ENCODE results near the gene CIART.
"Not testable (repeated sequence)": the region's sequence is repeated elsewhere in the genome, so short reads cannot be mapped to it uniquely, and the experiment has no call there.

The CIART gene

DNA sequence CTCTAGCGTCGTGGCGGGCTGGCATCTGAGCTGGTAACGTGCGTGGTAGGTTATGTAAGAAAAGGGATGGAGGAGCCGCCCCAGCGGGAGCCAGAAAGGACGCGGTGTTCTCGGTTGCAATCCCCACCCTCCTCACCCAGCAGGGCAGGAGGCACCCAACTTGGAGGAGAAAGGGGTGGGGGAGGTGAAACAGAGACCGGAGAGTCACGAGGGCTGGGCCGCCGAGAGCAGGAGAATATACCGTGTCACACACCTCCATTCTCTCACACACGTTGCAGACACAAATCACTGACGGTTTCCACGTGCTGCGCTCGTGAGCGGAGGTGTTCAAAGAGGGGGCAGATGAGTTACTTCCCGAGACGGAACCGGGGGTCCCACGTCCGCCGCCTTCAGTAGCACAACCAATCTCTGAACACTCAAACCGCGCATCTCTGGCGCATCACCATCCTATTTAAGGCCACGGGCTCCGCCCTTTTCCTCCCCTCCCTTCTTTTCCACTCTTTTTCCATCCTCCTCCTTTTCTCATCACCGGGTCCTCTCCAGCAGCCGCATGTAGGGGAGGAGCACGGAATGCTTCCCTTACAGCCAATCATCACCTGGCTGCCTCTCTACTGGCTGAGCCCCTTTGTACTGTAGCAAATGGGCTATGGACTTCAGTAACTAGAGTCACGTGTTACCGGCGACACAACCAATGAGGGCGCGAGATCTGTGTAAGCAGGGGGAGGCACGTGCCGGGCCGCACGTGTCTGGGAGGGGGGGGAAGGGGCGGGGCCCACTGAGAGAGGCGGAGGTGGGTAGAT, at the start of gene CIART:
CIART (plus strand) TSS at position 797 of the 800 bp plus-strand sequence. CDS start 714 bp downstream, outside the sequence.
- peak; percentile 99 for DNase-seq (ENCODE audit: low read depth)

- not testable (repeated sequence) for DNase-seq (ENCODE audit: low read depth)
These were observed 49.4 kb upstream of the CIART start for GRCh38 chr1:150232921-150233320.

DNA sequence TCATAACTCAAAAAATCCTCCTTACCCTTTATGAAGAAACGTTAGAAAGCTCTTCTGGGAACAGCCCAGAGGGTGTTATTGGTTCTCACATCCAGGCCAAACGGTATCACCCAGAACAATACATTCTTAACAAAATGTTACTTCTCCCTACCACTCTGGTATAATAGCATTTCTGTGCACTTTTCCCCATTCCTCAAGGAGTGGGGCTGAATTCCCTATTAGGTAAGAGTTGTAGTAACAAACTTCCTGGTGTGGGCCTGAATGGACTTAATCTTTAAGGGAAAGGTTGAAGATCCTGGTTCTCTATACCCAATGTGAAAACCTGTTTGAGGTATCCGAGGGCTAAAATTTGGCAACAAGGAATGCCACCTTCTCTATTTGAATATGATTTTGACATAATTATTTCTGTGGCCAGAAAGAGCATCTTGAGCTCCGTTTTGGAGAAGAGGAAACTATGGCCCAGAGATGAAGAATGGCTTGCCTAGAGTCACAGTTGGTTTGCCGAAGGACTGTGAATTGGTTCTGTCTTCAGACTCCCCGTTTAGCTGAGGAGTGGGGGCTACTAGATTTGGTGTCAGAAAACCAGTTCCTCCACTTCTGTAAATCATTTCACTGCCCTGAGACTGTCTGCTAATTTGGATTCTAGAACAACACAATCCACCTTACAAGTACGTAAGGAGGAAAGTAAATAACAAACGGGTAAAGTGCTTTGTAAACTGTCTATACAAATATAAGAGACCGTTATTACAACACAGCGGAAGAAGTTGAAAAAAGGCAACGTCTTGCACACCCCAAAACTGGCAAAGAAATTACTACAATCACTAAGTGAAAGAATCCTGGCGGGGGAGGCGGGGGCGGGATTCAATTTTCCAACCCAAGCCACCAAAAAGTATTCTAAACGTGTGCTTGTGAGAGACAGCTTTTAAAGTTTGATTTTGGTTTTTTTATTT, 48.7 kb upstream of the CIART start:
- DNase-seq (ENCODE audit: low read depth): no peak

DNA sequence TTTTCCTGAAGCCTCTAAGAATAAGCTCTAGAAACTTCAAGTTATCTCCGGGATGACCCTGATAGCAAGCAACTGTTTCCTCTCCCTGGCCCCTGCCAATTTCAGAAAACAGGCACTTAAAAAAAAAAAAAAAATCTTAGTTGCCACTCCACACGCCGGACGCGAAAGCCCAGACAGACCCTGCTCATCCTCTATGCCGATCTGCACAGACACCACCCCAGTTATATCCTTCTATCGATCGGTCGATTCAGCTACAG, 48.1 kb upstream of the CIART start:
- no peak for DNase-seq (ENCODE audit: low read depth)

DNA sequence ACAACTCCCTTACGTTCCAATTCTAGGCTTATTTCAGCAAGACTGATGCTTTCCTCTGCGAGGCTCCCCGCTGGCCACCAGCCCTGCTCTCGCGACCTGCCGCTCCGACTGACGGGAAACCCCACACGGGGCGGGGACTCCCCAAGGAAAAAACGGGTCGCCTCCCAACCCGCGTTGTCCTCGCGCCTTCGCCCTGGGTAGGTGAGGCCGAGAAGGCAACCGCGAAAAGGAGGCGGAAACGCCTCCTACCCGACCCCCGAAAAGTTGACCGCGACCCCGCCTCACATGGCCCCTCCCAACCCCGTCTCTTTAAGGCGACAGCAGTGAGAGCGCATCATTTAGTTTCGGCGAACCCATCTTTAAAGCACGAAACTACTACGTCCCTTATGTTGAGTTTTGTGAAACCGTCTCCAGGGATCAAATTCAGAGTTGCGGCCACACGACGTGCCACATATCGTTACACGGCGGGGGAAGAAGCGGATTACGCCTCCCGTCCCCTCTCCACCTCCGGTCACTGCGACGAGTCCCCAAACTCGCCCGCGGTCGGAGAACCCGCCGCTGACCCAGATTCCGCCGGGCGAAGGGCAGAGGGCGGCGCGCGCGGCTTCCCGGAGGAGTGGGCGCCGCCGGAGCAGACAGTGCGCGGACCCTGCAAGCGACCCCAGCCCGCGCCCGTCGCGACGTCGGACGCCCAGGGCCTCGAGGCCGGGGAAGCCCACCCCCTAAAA, 47.6 kb upstream of the CIART start:
- peak; percentile 40 for DNase-seq (ENCODE audit: low read depth)

GRCh38 chr1:150235294-150235851, 47.0 kb upstream of the CIART start:
- DNase-seq (ENCODE audit: low read depth): no peak

GRCh38 chr1:150235852-150236613, 46.3 kb upstream of the CIART start, which contains the start of gene ANP32E:
Gene ANP32E, minus strand, starts transcription at chr1:150236112. Its CDS starts 326 bp downstream, at chr1:150235786.
- peak; percentile 98 for DNase-seq (ENCODE audit: low read depth)

DNA sequence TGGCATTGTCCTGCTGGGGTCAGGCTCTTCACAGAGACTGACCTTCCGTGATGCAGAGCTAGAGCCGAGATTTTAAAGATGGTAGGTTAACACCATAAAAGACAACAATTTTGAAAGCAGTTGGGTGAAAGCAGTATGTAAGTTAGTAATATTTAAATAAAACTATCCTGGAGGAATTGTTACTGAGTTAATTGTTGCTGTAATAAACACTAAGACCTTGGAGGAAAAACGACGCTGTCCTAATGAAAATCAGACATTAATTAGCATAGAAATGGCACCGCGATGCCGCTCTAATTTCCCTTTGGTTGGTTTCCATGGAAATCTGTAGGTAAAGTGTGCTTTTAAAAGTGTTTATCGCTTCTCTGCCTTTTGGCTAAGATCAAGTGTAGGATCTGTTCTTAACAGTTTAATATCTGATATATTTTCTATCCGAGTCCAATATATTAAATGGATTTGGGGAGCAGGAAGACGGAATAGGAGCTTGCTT, 45.7 kb upstream of the CIART start:
- DNase-seq (ENCODE audit: low read depth): no peak

GRCh38 chr1:150237176-150237575, 45.2 kb upstream of the CIART start:
- DNase-seq (ENCODE audit: low read depth): not testable (repeated sequence)

- DNase-seq (ENCODE audit: low read depth): no peak
These were observed 44.6 kb upstream of the CIART start for GRCh38 chr1:150237746-150238145.

GRCh38 chr1:150243003-150243402, 39.4 kb upstream of the CIART start:
- DNase-seq (ENCODE audit: low read depth): no peak

GRCh38 chr1:150249936-150250335, 32.4 kb upstream of the CIART start:
- no peak for DNase-seq (ENCODE audit: low read depth)

DNA sequence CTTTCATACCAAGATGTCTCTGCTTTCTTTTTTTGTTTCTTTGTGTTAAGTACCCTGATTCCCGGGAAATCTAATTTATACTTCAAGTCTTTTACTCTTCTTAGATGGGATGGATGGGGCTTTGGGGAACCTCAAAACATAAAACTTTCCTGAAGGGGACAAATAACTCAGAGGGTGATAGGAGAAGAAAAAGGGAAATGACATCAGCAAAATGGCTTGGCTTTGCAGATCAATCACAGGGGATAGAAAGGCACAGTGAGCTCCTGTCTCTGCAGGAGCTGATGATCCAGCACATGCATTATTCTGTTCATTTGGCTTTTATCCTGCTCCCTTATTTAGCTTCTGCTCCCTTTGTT, 26.2 kb upstream of the CIART start:
- no peak for DNase-seq (ENCODE audit: low read depth)

DNA sequence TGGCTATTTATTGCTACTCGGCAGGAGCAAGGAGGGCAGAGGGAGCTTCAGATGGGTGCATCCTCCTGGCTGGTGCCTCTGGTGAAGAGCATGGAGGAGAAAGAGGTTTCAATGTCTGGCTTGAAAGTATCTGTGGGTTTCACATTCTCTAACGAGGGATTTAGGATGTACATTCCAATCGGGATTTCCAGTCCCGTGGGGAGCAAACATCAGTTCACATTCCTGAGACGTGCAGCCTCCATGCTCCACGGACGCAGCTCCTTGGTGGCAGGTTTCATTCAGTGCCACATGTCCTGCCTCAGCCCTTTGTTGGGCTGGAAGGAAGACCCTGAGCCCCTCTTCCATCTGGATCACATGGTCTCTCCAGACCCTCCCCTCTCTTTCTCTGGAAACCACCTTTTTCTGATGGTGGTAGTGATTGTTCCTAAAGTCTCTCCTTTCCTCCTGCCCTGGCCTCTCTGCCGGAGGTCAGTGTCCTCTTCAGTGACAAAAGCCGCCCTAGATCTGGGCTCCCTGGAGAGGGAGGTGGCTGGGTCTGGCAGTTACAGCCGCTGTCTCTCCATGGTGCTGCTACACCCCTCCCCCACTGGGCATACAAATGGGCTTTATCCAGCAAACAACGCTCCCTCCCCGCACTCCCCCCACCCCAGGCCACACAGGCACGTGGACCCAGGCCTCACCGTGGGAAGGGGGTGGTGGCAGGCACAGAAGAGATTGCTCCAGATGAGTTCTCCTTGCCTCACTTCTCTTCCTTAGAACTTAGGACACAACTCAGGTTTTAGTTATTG, 25.6 kb upstream of the CIART start:
- DNase-seq (ENCODE audit: low read depth): no peak

- DNase-seq (ENCODE audit: low read depth): no peak
These were observed 24.4 kb upstream of the CIART start, which contains the start of gene CA14 for GRCh38 chr1:150257624-150258585. Gene CA14, plus strand, starts transcription at chr1:150257774. Its CDS starts 355 bp downstream, at chr1:150258129.

- DNase-seq (ENCODE audit: low read depth): no peak
These were observed 23.1 kb upstream of the CIART start for GRCh38 chr1:150259217-150259616.

- DNase-seq (ENCODE audit: low read depth): no peak
These were observed 22.3 kb upstream of the CIART start for GRCh38 chr1:150259758-150260669.

- DNase-seq (ENCODE audit: low read depth): no peak
These were observed 21.0 kb upstream of the CIART start for GRCh38 chr1:150261367-150261766.
